ENCODE results near the gene PTPRD.

DNA sequence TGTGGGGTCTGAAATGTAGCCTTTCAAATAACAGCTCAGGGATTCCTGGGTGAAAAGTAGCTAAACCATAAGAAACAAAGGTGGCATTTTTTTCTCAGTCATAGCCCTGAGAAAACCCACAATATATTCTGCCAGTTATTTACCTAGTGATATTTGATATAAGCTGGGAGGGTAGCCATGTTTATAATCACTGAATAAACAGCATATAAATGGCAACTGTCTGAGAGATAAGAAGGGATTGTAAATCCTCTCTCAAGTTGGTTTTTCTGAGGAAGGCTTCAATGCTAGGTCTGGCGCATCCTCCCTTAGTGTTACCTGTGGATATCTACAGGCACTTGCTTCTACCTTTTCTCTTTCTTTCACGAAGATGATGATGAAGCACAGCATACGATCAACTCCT is 1732.7 kb downstream of the PTPRD start:
- TF ChIP-seq NR1H2 (CRISPR knock-in tag; IDR thresholded peaks at IDR 0.05) (no peak), CTCF (IDR thresholded peaks at IDR 0.05) (no peak), CREB1 (CRISPR knock-in tag; IDR thresholded peaks at IDR 0.05) (no peak), ZNF671 (CRISPR knock-in tag; IDR thresholded peaks at IDR 0.05) (no peak), ZNF317 (CRISPR knock-in tag; IDR thresholded peaks at IDR 0.05; ENCODE audit: borderline replicate concordance, low read depth) (no peak)
- TF ChIP-seq, protein P1, sequence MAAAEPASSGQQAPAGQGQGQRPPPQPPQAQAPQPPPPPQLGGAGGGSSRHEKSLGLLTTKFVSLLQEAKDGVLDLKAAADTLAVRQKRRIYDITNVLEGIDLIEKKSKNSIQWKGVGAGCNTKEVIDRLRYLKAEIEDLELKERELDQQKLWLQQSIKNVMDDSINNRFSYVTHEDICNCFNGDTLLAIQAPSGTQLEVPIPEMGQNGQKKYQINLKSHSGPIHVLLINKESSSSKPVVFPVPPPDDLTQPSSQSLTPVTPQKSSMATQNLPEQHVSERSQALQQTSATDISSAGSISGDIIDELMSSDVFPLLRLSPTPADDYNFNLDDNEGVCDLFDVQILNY (CRISPR knock-in tag; IDR thresholded peaks at IDR 0.05) = no peak
- TF ChIP-seq, protein P2, sequence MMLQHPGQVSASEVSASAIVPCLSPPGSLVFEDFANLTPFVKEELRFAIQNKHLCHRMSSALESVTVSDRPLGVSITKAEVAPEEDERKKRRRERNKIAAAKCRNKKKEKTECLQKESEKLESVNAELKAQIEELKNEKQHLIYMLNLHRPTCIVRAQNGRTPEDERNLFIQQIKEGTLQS (CRISPR knock-in tag; conservative IDR thresholded peaks at IDR 0.05) = no peak
